ENCODE data around the gene PGAM2.
A peak's percentile ranks its signal among the peaks of the same experiment; 100 is the strongest.

Gene PGAM2

DNA sequence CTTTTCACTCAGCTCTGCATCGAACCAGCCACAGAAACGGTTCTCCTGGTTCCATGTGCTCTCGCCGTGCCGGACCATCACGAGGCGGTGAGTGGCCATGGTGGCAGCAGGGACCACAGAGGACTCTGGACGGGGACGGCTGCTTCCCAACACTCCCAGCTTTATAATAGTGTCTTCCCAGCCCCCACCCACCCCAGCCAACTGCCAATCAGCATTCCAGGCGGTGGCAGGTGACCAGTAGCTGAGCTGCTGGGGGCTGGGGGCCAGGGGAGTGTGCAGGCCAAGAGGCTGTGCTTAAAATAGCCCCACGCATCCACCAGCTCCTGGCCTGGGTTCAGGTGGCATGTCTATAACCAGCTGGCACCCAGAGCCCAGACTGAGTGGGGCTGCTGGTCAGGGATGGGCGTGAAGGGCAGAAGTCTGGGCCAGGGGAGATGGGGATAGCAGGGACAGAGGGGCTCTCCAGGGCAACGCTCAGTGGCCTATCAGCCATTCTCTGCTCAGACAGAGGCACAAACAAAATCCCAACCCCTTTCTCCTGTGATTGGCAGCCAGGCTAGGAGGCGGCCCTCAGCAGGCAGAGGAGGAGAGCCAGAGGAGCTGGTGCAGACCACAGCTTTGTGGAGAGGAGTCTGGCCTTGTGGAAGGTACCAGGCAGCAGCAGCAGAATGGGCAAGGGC is at the start of gene PGAM2:
Gene PGAM2 (minus strand): TSS at position 137 of the 680 bp plus-strand sequence. CDS start 38 bp downstream, at position 99.
- no peak for DNase-seq

DNA sequence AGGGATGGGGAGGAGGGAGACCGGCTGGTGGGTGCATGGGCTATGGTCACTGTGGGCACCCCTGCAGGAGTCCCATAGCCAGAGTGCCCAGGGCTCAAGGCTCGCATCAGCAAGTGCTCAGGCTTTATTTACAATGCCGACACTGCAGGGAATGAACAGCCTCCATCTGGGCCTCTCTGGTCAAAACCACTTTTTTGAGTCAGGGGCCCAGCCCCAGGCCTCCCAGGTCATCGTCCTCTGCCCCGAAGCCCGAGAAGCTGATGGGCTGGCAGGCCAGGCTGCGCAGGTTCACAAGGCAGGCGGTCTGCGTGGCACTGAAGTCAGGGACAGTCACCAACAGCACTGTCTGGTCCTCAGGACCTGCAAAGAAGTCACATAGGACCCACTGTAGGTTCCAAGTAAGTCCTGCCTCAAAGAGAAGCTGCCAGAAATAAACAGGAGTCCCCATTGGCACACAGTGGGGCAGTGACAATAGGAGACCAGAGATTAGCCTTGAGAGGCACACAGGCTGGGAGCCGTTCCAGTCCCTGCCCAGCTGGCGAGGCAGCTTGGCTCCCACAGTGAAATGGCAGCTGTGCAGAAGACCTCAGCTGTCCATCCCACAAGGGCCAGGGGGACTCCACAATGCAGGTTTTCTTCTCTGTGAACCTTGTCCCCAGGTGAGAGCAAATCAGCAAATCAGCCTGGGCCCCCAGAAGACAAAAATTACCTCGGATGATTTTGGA is 49.4 kb upstream of the PGAM2 start:
- DNase-seq, result no peak

DNA sequence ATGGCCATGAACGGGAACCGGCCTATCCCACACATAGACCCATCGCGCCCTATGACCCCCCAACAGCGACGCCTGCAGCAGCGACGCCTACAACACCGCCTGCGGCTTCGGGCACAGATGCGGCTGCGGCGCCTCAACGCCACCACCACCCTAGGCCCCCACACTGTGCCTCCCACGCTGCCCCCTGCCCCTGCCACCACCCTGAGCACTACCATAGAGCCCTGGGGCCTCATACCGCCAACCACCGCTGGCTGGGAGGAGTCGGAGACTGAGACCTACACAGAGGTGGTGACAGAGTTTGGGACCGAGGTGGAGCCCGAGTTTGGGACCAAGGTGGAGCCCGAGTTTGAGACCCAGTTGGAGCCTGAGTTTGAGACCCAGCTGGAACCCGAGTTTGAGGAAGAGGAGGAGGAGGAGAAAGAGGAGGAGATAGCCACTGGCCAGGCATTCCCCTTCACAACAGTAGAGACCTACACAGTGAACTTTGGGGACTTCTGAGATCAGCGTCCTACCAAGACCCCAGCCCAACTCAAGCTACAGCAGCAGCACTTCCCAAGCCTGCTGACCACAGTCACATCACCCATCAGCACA is 48.5 kb upstream of the PGAM2 start:
- no peak for DNase-seq

DNA sequence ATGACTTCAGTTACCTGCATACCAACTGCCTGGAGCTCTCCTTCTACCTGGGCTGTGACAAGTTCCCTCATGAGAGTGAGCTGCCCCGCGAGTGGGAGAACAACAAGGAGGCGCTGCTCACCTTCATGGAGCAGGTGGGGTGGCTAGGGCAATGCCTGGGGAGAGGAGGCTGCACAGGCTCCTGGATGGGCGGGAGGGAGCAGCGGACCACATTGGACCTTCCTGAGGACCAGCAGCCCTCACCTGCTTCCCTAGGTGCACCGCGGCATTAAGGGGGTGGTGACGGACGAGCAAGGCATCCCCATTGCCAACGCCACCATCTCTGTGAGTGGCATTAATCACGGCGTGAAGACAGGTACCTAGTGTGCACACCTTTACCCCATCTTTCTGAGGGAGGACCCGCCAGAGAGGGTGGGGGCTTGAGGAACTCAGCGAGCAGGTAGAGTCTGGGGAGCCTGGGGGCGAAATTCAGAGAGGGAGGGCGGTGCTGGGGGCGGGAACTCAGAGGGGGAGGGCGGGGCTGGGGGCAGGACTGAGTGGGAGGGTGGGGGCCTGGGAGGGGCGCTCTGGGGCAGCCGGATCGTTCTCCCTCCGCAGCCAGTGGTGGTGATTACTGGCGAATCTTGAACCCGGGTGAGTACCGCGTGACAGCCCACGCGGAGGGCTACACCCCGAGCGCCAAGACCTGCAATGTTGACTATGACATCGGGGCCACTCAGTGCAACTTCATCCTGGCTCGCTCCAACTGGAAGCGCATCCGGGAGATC is 47.8 kb upstream of the PGAM2 start:
- DNase-seq, result no peak

DNA sequence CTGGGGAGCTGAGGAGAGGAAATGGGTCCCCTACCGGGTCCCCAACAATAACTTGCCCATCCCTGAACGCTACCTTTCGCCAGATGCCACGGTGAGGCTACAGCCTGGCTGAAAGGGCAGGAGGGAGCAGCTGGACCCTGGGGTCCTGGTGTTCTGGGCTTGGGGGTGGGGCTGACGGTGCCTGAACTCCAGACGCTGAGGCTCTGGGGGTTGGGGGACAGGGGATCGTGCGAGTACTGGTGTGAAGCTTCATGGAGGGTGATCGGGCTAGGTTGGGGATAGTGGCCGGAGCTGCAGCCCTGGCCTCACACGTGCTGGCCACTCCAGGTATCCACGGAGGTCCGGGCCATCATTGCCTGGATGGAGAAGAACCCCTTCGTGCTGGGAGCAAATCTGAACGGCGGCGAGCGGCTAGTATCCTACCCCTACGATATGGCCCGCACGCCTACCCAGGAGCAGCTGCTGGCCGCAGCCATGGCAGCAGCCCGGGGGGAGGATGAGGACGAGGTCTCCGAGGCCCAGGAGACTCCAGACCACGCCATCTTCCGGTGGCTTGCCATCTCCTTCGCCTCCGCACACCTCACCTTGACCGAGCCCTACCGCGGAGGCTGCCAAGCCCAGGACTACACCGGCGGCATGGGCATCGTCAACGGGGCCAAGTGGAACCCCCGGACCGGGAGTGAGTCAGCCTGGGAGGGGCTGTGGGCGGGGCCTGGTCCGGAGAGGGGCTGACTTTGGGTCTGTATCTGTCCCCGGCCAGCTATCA is 47.0 kb upstream of the PGAM2 start:
- DNase-seq, result no peak

DNA sequence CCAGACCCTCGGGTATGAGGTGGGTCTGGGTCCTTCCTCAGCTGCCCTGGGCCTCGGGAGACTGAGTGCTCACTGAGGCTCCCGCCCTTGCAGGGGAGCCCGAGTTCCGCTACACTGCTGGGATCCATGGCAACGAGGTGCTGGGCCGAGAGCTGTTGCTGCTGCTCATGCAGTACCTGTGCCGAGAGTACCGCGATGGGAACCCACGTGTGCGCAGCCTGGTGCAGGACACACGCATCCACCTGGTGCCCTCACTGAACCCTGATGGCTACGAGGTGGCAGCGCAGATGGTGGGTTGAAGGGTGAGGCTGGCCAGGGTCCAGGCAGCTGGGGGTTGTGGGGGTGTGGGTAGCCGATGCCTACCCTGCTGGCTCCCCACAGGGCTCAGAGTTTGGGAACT is 46.4 kb upstream of the PGAM2 start:
- DNase-seq, result no peak

DNA sequence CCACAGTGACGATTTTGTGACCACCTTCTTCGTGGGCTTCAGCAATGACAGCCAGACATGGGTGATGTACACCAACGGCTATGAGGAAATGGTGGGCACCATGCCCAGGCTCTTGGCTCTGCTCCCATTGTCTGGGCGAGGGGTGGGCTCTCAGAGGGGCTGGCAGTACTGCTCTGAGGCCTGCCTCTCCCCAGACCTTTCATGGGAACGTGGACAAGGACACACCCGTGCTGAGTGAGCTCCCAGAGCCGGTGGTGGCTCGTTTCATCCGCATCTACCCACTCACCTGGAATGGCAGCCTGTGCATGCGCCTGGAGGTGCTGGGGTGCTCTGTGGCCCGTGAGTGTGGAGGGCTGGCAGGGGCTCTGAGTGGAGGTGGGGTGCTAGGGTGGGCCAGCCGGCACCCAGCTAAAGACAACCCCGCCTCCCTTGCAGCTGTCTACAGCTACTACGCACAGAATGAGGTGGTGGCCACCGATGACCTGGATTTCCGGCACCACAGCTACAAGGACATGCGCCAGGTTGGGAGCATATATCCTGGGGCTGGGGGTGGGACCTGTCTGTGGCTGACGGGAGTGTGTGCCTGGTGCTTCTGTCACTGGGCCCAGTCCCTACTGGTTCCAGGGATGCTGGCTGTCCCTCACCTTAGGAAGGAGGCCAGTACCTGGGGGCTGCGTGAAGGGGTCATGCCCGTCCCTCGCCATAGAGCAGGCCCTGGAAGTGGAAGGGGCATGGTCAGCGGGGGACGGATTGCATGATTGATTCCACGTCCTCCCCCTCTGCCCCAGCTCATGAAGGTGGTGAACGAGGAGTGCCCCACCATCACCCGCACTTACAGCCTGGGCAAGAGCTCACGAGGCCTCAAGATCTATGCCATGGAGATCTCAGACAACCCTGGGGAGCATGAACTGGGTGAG is 45.6 kb upstream of the PGAM2 start:
- no peak for DNase-seq

DNA sequence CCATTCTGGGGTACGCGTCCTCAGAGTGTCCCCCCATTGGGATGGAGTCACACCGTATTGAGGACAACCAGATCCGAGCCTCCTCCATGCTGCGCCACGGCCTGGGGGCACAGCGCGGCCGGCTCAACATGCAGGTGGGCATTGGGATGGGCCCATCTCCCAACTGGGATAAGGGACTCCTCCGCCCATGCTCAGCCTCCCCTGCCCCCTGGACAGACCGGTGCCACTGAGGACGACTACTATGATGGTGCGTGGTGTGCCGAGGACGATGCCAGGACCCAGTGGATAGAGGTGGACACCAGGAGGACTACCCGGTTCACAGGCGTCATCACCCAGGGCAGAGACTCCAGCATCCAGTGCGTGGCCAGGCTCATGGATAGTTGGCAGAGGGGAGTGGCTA is 44.6 kb upstream of the PGAM2 start:
- no peak for DNase-seq

DNA sequence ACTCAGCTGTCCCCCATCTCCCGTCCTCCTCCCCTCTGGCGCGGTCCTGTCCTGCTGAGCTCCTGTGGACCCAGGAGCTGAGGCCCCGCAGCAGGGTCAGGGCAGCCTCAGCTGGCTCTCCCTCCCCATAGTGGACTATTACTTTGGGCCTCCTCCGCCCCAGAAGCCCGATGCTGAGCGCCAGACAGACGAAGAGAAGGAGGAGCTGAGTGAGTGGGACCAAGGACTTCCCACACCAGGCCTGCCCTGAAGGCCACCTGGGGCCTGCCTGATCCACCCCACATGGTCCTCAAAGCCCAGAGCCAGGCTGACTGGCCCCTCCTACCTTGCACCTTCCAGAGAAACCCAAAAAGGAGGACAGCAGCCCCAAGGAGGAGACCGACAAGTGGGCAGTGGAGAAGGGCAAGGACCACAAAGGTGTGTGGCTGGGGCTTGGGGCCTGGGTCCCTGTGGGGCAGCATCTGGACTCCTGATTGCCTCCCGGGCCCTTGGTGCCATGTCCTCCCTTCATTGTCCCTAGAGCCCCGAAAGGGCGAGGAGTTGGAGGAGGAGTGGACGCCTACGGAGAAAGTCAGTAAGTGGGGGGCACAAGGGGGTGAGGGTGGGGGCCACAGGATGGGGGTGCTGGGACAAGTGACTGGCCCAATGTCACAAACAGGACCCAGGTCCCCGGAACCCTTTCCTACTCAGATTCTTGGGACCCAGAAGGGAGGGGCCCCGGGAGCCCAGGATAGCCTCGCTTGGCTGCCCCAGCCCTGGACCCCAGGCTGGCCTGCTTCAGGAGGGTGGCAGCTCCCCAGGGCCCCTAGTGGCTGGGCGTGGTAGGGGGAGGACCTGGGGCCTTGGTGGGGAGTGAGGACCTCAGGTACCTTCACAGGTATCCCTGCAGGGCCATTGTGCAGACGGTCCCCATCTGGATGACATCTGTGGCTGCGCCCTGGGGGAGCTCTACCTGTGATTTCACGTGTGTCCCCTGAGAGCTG is 43.7 kb upstream of the PGAM2 start:
- no peak for DNase-seq

DNA sequence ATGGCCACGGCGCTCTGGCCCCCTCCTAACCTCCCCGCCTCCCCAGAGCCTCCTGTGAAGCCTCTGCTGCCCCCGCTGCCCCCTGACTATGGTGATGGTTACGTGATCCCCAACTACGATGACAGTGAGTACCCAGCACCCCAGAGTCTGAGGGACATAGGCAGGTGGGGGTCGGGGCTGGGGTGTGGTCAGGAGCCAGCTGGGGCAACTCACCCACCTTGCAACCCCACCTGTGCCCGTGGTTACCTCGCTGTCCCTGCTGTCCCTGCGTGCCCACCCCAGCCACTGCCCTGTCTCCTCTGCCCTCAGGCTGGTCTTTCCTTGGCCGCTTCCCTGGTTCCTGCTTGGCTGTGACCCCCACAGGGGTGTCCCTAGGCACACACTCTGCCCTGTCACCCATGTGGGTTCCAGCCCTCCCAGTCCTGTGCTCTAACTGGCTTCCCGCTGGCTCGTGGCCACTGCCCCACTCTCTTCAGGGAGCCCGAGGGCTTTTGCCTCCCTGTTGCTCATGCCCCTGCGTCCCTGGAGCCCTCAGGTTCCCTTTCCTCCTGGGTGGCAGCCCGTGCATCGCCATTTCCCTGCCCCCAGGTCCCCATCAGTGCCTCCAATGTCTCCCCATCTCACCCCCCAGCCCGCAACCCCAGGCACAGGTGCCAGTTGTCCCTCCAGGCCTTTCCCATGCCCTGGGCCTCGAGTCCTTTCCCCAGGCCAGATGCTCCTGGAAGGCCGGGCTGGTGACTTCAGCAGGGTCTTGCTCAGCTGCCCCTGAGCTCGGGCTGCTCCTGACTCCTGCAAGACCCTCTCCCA is 42.8 kb upstream of the PGAM2 start:
- no peak for DNase-seq

DNA sequence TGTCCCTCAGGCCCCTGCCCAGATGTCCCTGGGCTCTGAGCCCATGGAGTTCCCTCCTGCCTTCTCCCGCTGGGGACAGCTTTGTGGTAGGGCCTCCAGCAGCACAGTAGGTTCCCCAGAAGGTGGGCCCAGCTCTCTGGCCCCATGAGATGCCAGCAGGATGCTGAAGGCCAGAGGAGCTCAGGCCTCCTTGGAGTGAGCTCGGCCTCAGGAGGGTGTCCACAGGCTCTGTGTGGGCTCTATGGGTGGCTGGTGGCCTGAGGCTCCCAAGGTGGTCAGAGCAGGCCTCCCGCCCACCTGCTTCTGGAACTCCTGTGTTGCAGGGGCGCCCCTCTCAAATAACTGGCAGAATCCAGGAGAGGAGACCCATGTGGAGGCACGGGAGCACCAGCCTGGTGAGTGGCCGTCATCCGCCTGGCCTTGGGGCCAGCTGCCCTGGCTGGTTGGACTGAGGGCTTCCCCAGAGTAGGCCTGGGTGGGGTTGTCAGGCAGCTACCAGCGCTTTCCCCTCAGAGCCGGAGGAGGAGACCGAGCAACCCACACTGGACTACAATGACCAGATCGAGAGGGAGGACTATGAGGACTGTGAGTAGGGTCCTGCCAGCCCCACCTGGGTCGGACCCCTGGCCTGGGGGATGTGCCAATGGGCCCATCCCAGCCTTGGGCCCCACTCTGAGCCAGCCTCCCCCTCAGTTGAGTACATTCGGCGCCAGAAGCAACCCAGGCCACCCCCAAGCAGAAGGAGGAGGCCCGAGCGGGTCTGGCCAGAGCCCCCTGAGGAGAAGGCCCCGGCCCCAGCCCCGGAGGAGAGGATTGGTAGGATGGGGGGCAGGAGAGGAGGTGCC is 42.0 kb upstream of the PGAM2 start:
- no peak for DNase-seq

DNA sequence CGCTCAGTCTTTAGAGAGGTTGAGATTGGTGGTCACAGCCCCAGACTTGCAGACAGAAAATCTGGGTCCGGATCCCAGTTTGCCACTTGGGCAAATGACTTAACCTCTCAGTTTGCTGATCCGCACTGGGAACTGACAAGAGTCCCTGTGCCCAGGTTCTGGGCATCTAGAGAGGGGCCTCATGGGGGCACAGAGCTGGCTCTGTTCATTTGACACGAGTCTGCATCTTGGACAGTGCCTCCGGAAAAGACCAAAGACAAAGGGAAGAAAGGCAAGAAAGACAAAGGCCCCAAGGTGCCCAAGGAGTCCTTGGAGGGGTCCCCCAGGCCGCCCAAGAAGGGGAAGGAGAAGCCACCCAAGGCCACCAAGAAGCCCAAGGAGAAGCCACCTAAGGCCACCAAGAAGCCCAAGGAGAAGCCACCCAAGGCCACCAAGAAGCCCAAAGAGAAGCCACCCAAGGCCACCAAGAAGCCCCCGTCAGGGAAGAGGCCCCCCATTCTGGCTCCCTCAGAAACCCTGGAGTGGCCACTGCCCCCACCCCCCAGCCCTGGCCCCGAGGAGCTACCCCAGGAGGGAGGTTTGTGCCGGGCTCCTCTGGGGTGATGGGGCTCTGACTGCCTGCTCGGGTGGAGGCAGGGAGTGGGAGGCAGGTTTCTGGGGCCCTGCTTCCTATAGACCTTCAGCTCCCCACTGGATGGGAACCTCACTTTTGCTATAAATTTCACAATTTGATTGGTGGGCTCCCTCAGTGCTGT is 41.1 kb upstream of the PGAM2 start:
- DNase-seq, result no peak

DNA sequence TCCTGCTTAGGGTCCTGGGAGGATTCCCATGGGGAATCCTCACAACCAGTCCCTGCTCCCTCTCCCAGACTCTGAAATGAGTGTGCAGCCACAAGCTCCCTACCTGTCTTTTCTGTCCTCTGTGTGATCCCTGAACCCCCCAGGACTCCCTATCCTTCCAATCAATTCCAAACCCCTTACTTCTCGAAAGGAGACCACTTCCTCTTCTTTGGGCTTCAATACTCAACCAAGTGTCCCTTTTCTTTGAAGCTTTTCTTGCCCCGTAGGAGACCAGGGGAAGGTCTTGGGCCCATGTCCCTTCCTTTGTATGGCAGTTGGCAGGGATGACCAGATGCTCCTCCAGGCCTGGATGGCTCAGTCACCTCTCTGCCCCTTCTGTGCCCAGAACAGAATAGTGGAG is 40.5 kb upstream of the PGAM2 start:
- no peak for DNase-seq

DNA sequence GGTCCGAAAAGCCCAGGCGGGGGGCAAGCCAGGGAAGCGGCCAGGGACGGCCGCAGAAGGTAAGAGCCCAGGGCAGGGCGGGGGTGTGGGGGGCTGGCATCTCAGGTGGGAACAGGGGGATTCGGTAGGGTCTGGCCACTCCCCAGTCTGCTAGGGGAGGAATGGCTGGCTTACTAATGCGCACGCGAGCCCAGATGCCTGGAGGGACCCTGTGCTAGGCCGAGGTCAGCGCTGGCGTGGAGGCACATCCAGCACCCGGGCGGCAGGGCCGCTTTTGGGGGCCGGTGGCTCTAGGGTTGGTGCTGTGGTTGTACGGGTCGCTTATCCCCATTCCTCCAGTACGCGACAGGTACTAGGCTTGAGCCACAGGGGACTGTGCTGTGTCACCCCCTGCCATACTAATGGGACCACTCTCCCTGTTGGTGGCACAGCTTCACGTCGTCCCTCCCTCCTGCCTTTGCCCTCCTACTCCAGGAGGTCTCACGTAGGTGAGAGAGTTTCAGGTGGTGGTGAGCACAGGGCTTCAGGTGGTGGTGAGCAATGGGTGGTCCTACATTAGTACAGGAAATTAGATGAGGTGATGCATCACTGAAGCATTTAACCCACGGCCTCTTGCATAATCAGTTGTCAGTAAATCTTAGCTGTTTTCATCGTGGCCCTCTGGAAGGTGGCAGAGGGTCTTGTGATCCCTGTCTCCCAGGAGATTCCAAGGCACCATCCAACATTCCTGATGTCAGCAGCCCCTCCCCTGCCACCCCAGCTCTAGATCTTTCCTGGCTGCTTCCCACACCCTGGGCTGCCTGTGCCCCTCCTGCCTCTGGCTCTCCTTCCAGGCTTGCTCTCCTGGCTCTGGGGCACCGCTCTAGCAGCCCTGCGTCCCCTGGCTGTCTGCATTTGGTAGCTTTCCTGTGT is 39.7 kb upstream of the PGAM2 start:
- no peak for DNase-seq

DNA sequence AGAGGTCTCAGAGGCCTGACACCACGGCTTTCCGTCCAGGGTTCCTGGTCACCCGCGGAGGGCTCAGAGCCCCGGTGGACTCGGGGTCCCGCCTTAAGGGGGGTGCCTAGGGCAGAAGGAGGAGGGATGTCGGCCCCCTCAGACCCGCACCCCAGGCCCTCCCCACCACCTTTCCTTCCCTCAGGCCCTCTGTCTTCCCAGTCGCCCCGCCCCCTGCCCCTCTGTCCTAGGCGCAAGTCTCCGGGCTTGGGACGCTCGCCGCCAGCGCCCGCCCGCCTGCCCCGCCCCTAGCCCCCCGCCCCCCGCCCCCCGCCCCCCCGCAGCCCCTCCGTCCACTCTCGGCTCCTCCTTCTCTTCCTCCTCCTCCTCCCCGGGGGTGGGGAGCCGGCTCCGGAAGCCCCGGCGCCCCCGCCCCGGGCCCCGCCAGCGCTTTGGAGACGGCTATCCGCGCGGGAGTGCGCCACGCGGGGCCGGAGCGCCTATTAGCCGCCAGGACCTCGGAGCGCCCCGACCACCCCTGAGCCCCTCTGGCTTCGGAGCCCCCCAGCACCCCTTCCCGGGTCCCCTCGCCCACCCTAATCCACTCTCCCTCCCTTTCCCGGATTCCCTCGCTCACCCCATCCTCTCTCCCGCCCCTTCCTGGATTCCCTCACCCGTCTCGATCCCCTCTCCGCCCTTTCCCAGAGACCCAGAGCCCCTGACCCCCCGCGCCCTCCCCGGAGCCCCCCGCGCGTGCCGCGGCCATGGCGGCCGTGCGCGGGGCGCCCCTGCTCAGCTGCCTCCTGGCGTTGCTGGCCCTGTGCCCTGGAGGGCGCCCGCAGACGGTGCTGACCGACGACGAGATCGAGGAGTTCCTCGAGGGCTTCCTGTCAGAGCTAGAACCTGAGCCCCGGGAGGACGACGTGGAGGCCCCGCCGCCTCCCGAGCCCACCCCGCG is 38.8 kb upstream of the PGAM2 start, which contains the start of gene AEBP1:
Gene AEBP1 (plus strand): TSS at position 423 of the 937 bp plus-strand sequence. CDS start 321 bp downstream, at position 744.
- peak; percentile 23 for DNase-seq
